Kidney glomerular epithelial cell (primary cell): ENCODE results near the gene QSOX1.

Source experiments
- DNase-seq: peaks from one replicate; lab custom pipeline; 2025; lab: John Stamatoyannopoulos, UW

The QSOX1 gene

DNA sequence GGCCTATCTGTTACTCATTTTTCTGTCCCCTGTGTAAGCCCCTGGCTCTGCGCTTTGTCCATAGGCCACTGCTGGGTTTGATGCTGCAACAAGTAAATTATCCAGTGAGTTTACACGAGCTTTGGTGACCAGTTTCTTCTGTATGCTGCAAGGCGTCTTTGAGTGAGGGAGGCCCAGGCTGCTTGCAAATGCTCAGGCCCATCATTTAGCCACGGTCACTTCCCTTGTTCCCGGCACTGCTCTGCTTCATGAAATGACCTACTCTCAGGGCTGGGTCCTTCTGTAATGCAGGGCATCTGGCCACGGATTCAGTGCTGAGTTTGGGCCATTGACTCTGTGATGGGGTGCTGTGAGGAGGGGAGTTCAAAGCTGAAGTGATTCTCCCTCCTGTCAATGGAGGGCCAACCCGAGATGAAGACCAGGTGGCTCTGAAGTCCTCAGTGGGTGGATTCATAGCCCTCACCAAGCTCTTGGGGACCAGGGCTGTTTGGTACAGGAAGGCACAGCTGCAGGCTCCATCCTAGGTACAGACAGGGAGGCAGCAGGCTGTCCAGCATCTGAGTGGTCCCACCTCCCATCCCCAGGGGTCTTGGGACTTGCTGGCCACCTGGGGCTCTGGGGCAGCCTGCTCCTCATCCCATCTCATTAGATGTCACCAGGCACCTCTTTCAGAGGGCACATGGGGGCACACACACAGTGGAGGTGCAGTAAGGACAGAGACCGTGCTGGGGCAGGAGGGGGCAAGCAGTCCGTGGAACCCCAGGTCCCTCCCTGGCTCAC, 97.0 kb downstream of the QSOX1 start:
- DNase-seq: no peak

DNA sequence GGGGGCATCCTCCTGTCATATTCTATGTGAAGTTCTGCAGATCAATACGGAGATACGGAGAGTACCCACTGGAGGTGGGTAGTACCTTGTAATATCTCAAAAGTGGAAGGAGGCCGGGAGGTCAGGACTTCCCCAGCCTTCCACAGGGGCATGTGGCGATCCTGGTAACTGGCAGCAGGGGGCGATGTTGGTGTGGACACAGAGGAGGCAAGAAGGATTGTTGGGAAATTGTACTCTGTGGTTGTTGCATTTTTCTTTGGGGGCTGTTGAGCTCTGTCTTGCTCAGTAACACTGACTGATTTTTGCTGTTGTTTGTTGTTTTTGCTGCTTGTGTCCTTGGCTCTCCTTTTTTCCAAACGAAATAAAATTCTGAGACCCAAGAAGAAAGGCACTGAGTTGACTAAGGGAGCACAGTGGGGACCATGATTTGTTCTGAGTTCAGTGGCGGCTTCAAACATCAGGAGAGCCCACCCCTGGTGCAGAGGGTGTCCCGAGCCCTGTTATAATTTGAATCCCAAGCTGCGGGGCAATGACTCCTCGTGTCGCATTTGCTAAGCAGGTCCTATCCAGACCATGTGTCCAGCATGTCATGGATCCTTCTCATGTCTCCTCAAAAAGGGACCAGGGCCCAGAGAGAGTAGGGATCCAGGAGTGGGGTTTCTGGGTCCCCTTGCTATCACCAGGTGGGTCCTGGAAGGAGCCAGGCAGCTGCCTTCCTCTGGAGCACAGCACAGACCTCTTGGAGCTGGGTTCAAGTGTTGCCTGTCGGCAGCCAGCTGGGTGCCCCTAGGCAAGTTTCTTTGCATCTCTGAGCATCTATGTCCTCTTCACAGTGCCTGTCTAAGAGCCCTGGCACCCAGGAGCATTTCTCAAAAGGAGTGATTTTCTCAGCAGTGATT, 98.2 kb downstream of the QSOX1 start:
- DNase-seq: peak; percentile 19
